NT2/D1 (cell line): ENCODE measurements around the gene SATB2.

ENCODE experiments used
- YY1 ChIP-seq: IDR thresholded peaks from 2 replicates; pipeline ENCODE4 v1.6.1; 2011; ENCODE audit not compliant: insufficient read length, insufficient read depth
- ZNF274 ChIP-seq: IDR thresholded peaks from 2 replicates; pipeline ENCODE4 v1.6.1; 2011; ENCODE audit warnings: mild to moderate bottlenecking, low read depth, low read length

DNA sequence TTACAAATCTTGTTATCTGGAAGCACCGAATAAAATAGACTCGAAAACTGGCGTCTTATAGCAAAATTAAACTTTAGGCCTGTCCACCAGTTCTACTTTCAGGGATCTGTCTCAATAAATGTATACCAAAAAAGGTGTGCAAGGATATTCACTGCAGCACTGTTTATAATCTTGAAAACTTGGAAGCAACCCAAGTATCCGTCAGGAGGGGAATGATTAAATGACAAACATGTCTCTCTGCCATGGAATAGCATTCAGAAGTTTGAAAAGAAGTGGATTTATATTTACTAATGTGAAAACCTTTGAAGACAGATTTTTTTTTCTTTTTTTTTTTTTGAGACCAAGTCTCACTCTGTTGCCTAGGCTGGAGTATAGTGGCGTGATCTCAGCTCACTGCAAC is 32.3 kb upstream of the SATB2 start:
- no peak for TF ChIP-seq YY1
- no peak for TF ChIP-seq ZNF274
